ENCODE measurements around the gene TCF4.

DNA sequence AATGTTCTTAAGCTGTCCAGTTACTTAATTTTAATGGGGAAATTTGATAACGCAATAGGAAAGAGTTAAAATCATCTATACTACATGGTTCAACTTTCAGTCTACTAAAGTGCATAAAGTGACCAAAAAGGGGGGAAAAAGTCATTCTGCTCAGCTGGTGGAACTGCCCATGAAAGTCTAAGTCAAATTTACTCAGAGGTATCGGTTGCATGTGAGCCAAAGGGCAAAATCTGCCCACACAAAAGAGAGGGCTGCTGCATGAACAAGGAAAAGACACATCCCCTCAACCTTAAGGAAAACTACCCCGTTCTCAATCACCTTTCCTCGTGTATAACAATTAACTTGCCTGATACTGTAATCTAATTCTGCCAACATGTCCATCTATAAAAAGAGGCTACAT, 126.1 kb downstream of the TCF4 start:
- no peak for TF ChIP-seq CTCF (conservative IDR thresholded peaks at IDR 0.05; ENCODE audit: low read length)
- TF ChIP-seq EZH2phosphoT487 (IDR thresholded peaks at IDR 0.05; ENCODE audit: borderline replicate concordance, low read depth, low read length) = no peak

Measured in OCI-LY7 (cell line).